ENCODE measurements around the gene LYSMD1. TPM values are rescaled to one million over a fixed set of nuclear protein-coding genes. Genes with fewer than 3 reads are reported as not detected.
A peak's percentile ranks its signal among the peaks of the same experiment; 100 is the strongest.

The LYSMD1 gene
- total RNA-seq, 1 donor from 2014 or later, result 12.0 TPM

GRCh38 chr1:151158751-151159251 lies 6.9 kb downstream of the LYSMD1 start:
- H3K27ac ChIP-seq (replicated peaks), result peak overlapping the region; percentile 4
- no peaks in the 10 kb centered on the region for H3K27me3 ChIP-seq (ENCODE audit: low read depth)
- no peak for TF ChIP-seq CTCF (IDR thresholded peaks at IDR 0.05; ENCODE audit: borderline replicate concordance)
- no peak overlapping the region for H3K4me3 ChIP-seq
- DNase-seq, result no peak
- peaks cover 27% of the 10 kb centered on the region for H3K4me1 ChIP-seq
- H3K9me3 ChIP-seq (replicated peaks), result no peaks in the 10 kb centered on the region
- H3K36me3 ChIP-seq, result peaks cover 47% of the 10 kb centered on the region
- intact Hi-C loops (cut with micrococcal nuclease), result loop anchor here (5.0 kb wide), 1 partner anchor 62 kb away; no protein-coding TSS in a partner anchor

- Histone ChIP-seq H3K9me3 (replicated peaks) (no peaks in the 10 kb centered on the region), H3K27ac (replicated peaks) (peak overlapping the region; percentile 4), H3K4me1 (peaks cover 22% of the 10 kb centered on the region), H3K4me3 (no peak overlapping the region), H3K27me3 (ENCODE audit: low read depth) (no peaks in the 10 kb centered on the region), H3K36me3 (peaks cover 47% of the 10 kb centered on the region)
- intact Hi-C loops (cut with micrococcal nuclease), result loop anchor here (5.0 kb wide), 1 partner anchor 61 kb away; no protein-coding TSS in a partner anchor
- DNase-seq, result no peak
- TF ChIP-seq CTCF (IDR thresholded peaks at IDR 0.05; ENCODE audit: borderline replicate concordance), result no peak
These were observed 7.4 kb downstream of the LYSMD1 start for GRCh38 chr1:151158326-151158725.

GRCh38 chr1:151157067-151157531 lies 8.6 kb downstream of the LYSMD1 start:
- peak overlapping the region; percentile 43 for H3K4me3 ChIP-seq
- peaks cover 46% of the 10 kb centered on the region for H3K36me3 ChIP-seq
- intact Hi-C loops (cut with micrococcal nuclease), result loop anchor here (5.0 kb wide), 1 partner anchor 60 kb away; no protein-coding TSS in a partner anchor
- H3K9me3 ChIP-seq (replicated peaks), result no peaks in the 10 kb centered on the region
- peaks cover 15% of the 10 kb centered on the region for H3K4me1 ChIP-seq
- H3K27me3 ChIP-seq (ENCODE audit: low read depth), result no peaks in the 10 kb centered on the region
- no peak for DNase-seq
- no peak for TF ChIP-seq CTCF (IDR thresholded peaks at IDR 0.05; ENCODE audit: borderline replicate concordance)
- H3K27ac ChIP-seq (replicated peaks), result peak overlapping the region; percentile 55

GRCh38 chr1:151156515-151156819 lies 9.2 kb downstream of the LYSMD1 start, which contains the start of gene TNFAIP8L2:
TSS of gene TNFAIP8L2 (plus strand) at chr1:151156649. CDS start at chr1:151158698, 2,049 bp downstream.
- H3K36me3 ChIP-seq, result peaks cover 40% of the 10 kb centered on the region
- TF ChIP-seq CTCF (IDR thresholded peaks at IDR 0.05; ENCODE audit: borderline replicate concordance), result no peak

GRCh38 chr1:151147665-151148064 lies 18.0 kb downstream of the LYSMD1 start:
- Histone ChIP-seq H3K36me3 (no peaks in the 10 kb centered on the region), H3K4me1 (peaks cover 49% of the 10 kb centered on the region), H3K9me3 (replicated peaks) (no peaks in the 10 kb centered on the region), H3K27me3 (ENCODE audit: low read depth) (no peaks in the 10 kb centered on the region), H3K4me3 (peak overlapping the region; percentile 90), H3K27ac (replicated peaks) (peak overlapping the region; percentile 92)
- DNase-seq, result no peak
- intact Hi-C loops (cut with micrococcal nuclease), result no loop called here
- no peak for TF ChIP-seq CTCF (IDR thresholded peaks at IDR 0.05; ENCODE audit: borderline replicate concordance)

More at GRCh38 chr1:151156515-151156819, 9.2 kb downstream of the LYSMD1 start, which contains the start of gene TNFAIP8L2:
- Histone ChIP-seq H3K4me1 (peaks cover 15% of the 10 kb centered on the region), H3K9me3 (replicated peaks) (no peaks in the 10 kb centered on the region), H3K27me3 (ENCODE audit: low read depth) (no peaks in the 10 kb centered on the region), H3K27ac (replicated peaks) (peak within 1 kb of the TSS; percentile 55), H3K4me3 (peak within 1 kb of the TSS; percentile 43)
- intact Hi-C loops (cut with micrococcal nuclease), result loop anchor here (5.0 kb wide), 1 partner anchor 59 kb away; no protein-coding TSS in a partner anchor
- DNase-seq, result peak; percentile 58

All from left ventricle myocardium inferior (tissue), 1 donor.